ENCODE results near the gene POTEB.
"Not testable (repeated sequence)": the region's sequence is repeated elsewhere in the genome, so short reads cannot be mapped to it uniquely, and the experiment has no call there.

POTEB gene

GRCh38 chr15:21877635-21878034 is at the start of gene POTEB:
POTEB (minus strand) TSS chr15:21877735; CDS start chr15:21877246, 489 bp downstream.
- DNase-seq (ENCODE audit: low read depth in 2 of 2), result not testable (repeated sequence)

DNA sequence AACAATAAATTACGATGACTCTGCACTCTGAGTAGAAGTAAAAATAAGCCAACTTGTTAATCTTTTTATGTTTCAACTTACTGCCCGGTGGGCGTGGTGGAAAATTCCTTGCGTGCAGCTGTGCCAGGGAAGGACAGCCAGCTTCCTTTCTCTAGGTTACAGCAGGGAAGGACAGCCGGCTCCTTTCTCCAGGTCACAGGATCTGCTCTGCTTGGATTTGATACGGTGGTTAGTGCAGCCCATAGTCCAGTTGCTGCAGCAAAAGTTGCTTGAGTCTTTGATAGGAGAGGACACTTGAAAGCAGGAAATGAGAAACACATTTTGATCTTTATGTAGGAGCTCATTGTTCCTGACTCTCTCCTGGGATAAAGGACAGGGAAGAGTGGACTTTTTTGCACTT is 13.4 kb upstream of the POTEB start:
- not testable (repeated sequence) for DNase-seq (ENCODE audit: low read depth in 2 of 2)

GRCh38 chr15:21889542-21889941 is 12.0 kb upstream of the POTEB start:
- not testable (repeated sequence) for DNase-seq (ENCODE audit: low read depth in 2 of 2)

DNA sequence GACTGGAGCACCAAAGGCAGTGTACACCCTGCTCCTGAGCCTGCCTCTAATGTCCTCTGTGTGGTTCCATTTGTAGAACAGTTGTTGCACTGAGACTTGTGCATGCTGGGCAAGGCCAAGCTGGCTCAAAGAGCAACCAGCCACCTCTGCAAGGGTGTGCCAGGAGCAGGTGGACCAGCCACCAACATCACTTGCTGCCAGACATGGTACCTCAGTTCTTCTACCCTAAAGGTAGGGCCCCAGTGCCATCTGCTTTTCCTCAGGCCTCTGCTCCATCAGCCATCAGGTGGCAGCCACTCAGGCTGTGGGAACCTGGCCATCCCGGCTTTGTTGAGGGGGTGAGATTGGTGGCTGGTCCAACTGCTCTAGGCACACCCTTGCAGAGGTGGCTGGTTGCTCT is 38.7 kb downstream of the POTEB start:
- not testable (repeated sequence) for DNase-seq (ENCODE audit: low read depth in 2 of 2)

Measured in stimulated activated CD4-positive, alpha-beta T cell treated with anti-CD3 and anti-CD28 coated beads, Interleukin-4, amount 100 ng/mL, for 48 hours (primary cell).